IPS-20b (cell line): ENCODE data around the gene BRD7.

ENCODE experiments used
- H3K27ac ChIP-seq: one replicate; pipeline ENCODE4 v1.5.1; 2013; ENCODE audit warnings: low read length
- H3K27me3 ChIP-seq: 2 replicates; pipeline ENCODE4 v1.6.1; 2013; ENCODE audit warnings: mild to moderate bottlenecking, low read length, inconsistent platforms; ENCODE audit not compliant: insufficient read depth
- H3K36me3 ChIP-seq: 2 replicates; pipeline ENCODE4 v1.6.1; 2013; ENCODE audit warnings: low read depth, mild to moderate bottlenecking, inconsistent platforms, low read length, moderate library complexity; ENCODE audit not compliant: insufficient read depth
- H3K4me1 ChIP-seq: 2 replicates; pipeline ENCODE4 v1.6.1; 2013; ENCODE audit warnings: mild to moderate bottlenecking, control low read depth, inconsistent platforms, low read length, moderate library complexity; ENCODE audit not compliant: insufficient read depth
- H3K4me3 ChIP-seq: 2 replicates; pipeline ENCODE4 v1.5.1; 2013; ENCODE audit warnings: mild to moderate bottlenecking, low read length, inconsistent platforms
- H3K9ac ChIP-seq: 2 replicates; pipeline ENCODE4 v1.6.1; 2013; ENCODE audit warnings: low read depth, mild to moderate bottlenecking, inconsistent platforms, low read length, moderate library complexity
- H3K9me3 ChIP-seq: 2 replicates; pipeline ENCODE4 v1.6.1; 2013; ENCODE audit warnings: mild to moderate bottlenecking, low read depth, low read length, inconsistent platforms; ENCODE audit not compliant: insufficient read depth

BRD7 gene

DNA sequence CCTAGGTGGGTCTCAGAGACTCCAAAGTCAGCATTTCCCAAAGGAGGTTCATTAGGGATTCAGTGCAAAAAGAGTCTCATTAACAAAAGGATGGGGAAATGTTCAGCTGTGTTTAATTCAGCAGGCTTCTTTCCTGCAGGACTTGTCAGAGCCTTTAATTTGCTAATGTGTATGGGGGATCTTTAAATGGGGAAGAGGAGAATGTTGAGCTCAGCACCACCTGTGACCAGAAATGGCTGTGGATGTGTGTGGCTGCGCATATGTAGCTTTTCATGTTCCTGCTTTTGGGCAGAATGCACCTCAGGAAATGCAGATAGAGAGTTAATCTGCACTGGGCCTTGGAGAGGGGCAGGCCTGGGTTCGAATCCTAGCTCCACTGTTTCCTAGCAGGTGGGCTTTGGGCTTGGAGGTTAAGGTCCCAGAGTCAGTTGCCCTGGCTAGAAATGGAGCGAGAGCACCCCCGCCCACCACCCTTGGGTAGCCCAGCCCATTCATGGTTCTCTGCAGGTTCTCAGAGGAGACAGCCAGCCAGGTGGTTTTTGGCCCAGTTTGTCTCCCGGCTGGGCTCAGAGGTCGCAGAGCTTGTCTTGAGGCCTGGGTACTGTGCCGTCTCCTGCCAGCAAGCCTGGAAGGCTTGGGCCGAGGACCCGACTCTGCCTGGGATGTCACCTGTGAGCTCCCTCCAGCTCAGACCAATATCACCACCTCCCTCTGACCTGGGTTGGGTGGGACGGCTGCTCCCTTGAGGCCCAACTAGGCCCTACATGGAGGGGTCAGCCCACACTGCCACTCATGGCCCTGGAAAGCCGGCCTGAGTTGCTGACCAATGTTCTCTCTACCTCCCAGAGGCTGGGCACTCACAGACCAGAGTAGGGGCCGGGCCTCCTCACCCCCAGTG is 93.1 kb downstream of the BRD7 start:
- Histone ChIP-seq H3K4me3 (no peak overlapping the region), H3K9me3 (peaks cover 3% of the 10 kb centered on the region; the same call in 1 of the 2 replicates), H3K9ac (no peak overlapping the region), H3K4me1 (no peaks in the 10 kb centered on the region), H3K36me3 (no peaks in the 10 kb centered on the region), H3K27me3 (no peaks in the 10 kb centered on the region), H3K27ac (no peak overlapping the region)

DNA sequence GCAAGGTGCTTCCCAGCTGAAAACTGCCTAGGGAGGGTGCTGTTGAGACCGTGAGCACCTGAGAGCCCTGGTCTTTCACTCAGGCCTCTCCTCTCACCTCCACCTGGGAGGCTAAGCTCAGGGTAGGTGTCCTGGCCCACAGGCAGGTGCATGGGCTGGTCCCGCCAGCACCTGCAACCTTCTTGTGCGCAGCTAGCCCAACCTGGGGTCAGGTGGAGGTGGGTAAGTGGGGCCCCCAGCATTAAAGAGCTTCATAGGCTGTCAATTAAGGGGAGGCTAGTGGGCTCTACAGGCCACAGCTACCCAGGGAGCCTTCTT is 93.7 kb downstream of the BRD7 start:
- H3K27ac ChIP-seq = no peak overlapping the region
- no peak overlapping the region for H3K9ac ChIP-seq
- no peaks in the 10 kb centered on the region for H3K27me3 ChIP-seq
- no peak overlapping the region for H3K4me3 ChIP-seq
- H3K9me3 ChIP-seq = peaks cover 3% of the 10 kb centered on the region; the same call in 1 of the 2 replicates
- no peaks in the 10 kb centered on the region for H3K4me1 ChIP-seq
- H3K36me3 ChIP-seq = no peaks in the 10 kb centered on the region

DNA sequence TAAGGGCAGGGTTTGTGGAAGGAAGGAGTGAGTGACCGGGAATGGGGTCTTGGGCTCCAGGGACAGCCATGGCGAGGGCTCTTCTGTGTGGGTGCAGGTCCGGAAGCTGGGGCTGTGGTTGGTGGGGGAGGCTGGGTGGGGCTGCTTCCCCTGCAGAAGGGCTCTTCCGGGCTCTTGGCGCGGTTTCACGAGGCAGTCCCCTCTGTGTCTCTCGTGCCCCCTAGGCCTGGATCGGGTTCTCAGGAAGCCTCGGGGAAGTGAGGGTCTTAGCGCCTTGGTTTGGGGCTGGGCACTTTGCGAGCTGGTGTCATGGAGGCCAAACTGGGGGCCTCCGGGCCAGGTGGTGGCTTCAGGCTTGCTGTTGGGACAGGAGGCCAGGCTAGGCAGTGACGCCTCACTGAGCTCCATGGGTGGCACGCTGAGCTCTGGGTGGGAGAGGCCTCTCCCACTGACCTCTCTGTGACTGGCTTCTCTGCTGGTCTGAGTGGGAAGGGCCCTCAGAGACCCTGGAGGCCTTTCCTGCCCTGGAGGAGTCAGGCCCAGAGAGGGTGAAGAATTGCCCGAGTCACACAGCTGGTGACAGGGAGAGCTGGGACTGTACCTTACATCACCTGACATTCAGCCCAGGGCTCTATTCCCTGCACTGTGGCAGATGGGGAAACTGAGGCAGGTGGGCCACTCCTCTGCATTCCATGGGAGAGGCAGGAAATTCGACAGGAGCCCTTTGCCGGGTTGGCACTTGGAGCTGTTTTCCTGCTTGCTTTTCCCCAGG is 94.3 kb downstream of the BRD7 start:
- H3K9me3 ChIP-seq = peaks cover 3% of the 10 kb centered on the region; the same call in 1 of the 2 replicates
- H3K27ac ChIP-seq = no peak overlapping the region
- H3K36me3 ChIP-seq = no peaks in the 10 kb centered on the region
- no peak overlapping the region for H3K9ac ChIP-seq
- no peaks in the 10 kb centered on the region for H3K4me1 ChIP-seq
- H3K4me3 ChIP-seq = no peak overlapping the region
- no peaks in the 10 kb centered on the region for H3K27me3 ChIP-seq

DNA sequence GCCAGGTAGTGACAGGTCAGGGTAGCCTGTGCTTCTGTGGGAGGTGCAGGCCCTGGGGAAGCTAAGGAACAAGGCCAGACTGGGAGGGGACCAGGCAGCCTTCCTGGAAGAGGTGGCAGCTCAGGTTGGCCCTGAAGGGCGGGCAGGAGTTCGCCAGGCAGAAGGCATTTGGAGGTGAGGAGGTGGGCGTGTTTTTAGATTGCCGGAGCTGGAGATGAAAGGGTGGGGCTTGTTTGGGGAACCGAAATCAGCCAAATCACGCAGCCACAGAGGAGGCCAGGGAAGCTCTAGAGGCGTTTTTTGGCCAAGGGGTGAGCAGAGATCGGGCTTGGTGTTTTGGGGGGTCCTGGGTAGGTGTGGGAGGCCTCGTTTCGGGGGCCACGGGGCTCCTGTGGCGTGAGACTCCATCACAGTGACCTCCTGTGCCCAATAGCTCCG is 94.9 kb downstream of the BRD7 start:
- peaks cover 3% of the 10 kb centered on the region; the same call in 1 of the 2 replicates for H3K9me3 ChIP-seq
- no peaks in the 10 kb centered on the region for H3K27me3 ChIP-seq
- no peak overlapping the region for H3K9ac ChIP-seq
- no peak overlapping the region for H3K4me3 ChIP-seq
- no peak overlapping the region for H3K27ac ChIP-seq
- no peaks in the 10 kb centered on the region for H3K36me3 ChIP-seq
- no peaks in the 10 kb centered on the region for H3K4me1 ChIP-seq

DNA sequence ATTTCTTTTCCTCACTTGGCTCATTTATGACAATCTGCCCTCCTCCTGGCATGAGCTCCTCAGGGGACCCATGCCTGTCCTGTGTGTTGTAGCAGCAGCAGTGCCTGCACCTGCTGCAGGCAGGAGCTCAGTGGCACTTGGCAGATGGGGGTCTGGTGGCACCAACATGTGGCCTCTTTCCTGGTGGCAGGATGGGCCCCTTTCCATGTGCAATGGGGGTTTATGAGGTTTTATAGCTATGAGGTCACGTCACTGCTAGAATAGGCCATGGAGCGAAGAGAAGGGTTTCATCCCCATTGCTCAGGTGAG is 95.5 kb downstream of the BRD7 start:
- Histone ChIP-seq H3K9me3 (0 out of 2 replicates have a peak, but pooled peaks cover under 1% of the 10 kb centered on the region), H3K27me3 (no peaks in the 10 kb centered on the region), H3K27ac (no peak overlapping the region), H3K9ac (no peak overlapping the region), H3K4me3 (no peak overlapping the region), H3K36me3 (no peaks in the 10 kb centered on the region), H3K4me1 (no peaks in the 10 kb centered on the region)

DNA sequence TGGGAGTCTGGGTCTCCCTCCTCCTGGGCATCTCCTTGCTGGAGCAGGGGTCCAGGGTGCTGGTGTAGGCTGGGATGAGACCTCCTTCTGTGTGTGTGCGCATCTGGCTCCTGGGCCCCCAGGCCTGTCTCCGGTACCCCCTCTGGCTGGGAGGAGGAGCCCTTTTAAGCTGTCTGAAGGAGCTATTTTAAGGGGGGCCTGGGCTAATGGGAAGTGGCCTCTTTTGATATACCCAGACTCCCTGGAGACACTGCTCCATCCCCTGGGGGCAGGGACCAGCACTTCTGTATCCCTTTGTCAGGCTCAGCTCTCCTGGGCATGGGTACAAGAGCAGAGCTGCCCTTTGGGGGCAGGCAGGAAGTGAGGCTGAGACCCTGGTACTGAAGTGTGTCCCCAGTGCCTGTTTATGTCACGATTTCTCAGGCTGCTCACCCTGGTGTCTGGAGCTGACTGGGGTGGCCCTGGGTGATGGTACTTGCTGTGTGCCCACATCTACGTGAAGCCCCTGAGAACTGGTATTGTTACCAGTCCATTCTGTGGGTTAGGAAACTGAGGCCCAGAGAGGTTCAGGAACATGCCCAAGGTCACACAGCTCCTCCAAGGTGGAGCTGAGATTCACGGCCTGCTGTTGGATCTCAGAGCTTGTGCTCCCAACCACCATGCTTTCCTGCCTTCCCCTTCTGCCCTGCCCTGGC is 96.0 kb downstream of the BRD7 start:
- H3K9ac ChIP-seq = no peak overlapping the region; the same call in 1 of the 2 replicates
- H3K9me3 ChIP-seq = no peaks in the 10 kb centered on the region
- no peaks in the 10 kb centered on the region for H3K27me3 ChIP-seq
- H3K4me1 ChIP-seq = no peaks in the 10 kb centered on the region
- no peak overlapping the region for H3K27ac ChIP-seq
- H3K36me3 ChIP-seq = no peaks in the 10 kb centered on the region
- no peak overlapping the region for H3K4me3 ChIP-seq

DNA sequence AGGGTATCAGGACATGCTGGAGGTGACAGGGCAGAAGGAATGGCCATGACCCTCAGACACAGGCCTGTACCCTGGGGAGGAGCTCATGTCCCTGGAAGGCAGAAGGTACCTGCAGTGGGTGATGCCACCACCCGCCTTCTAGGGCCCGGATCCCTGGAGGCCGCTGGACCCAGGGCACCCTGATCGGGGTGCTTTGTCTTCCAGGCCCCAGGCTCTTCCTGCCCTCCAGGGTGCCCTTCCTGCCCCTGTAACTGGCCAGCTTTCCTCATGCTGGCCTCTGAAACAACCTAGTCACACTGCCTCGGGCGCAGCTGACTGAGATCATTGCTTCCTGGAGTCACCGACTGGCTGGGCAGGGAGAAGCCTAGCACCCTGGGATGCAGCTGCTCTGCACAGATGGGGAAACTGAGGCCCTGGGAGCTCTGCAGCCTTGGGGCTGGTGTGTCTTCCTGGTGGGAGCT is 96.6 kb downstream of the BRD7 start:
- Histone ChIP-seq H3K4me3 (no peak overlapping the region), H3K9ac (no peak overlapping the region), H3K27ac (no peak overlapping the region), H3K9me3 (no peaks in the 10 kb centered on the region), H3K4me1 (no peaks in the 10 kb centered on the region), H3K27me3 (no peaks in the 10 kb centered on the region), H3K36me3 (no peaks in the 10 kb centered on the region)

DNA sequence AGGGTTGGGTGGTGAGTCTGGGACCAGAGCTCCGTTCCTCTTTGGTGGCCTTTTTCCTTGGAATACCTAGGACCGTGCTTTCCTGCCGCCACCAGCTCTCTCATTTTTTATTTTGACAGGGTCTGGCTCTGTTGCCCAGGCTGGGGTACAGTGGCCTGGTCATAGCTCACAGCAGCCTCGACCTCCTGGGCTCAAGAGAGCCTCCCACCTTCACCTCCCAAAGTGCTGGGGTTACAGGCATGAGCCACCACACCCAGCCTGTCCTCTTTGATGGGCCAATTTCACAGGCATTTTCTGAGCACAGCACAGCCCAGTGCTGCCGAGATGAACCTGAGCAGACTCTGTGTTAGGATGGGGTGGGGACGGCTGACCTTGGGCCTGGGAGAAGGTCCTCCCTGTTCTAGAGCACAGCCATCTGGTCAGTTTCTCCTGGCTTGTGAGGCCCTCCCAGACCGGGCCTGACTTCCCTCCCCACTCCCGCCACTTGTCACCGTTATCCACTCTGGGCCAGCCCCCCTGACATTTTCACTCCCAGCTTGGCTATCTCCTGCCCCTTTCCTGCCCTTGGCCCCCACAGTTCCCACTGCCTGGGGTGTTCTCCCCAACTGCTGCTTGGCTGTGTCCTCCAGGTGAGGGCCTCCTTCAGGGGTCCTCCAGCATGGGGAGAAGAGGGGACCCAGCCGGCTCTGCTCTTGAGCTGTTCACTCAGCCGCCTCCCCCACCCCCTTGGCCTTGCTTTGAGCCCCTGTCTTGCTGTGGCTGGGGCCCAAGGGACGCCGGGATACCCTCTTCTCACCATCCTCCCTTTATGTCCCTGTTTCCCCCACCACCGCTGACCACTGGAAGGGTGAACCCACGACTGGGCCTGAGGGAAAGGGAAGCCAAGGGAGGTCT is 97.4 kb downstream of the BRD7 start:
- Histone ChIP-seq H3K27me3 (no peaks in the 10 kb centered on the region), H3K27ac (no peak overlapping the region), H3K4me1 (peaks cover 5% of the 10 kb centered on the region; the same call in 1 of the 2 replicates), H3K4me3 (no peak overlapping the region), H3K36me3 (no peaks in the 10 kb centered on the region), H3K9me3 (no peaks in the 10 kb centered on the region), H3K9ac (no peak overlapping the region)

DNA sequence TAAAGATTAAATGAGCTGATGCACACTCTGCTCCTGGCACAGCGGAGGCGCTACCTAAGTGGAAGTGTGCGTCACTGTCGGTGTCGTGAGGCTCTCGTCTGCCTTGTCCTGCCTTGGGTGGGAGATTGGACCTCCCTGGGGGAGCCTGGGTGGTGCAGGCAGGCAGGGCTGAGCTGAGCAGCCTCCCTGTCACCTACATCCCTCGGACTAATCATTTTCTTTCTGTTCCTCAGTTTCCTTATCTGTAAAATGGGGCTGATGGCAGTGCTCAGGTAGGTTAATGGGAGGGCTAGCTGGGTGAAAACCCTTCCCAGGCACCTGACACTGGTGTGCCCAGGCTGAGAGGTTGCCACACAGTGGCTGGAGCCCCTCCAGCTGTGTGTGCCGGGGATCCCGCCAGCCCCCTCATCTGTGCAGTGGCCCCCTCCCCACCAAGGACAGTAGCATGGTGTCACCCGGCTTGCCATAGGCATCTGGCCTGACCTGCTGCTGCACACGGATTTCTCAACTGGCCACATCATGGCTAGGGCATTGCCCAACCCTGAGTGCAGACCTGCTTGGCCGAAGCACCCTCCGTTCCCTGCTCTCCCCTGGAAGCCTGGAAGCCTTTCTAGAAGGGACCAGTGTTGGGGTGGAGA is 98.2 kb downstream of the BRD7 start:
- Histone ChIP-seq H3K27ac (no peak overlapping the region), H3K4me3 (no peak overlapping the region), H3K27me3 (no peaks in the 10 kb centered on the region), H3K9me3 (no peaks in the 10 kb centered on the region), H3K9ac (no peak overlapping the region), H3K36me3 (no peaks in the 10 kb centered on the region), H3K4me1 (peaks cover 5% of the 10 kb centered on the region; the same call in 1 of the 2 replicates)

DNA sequence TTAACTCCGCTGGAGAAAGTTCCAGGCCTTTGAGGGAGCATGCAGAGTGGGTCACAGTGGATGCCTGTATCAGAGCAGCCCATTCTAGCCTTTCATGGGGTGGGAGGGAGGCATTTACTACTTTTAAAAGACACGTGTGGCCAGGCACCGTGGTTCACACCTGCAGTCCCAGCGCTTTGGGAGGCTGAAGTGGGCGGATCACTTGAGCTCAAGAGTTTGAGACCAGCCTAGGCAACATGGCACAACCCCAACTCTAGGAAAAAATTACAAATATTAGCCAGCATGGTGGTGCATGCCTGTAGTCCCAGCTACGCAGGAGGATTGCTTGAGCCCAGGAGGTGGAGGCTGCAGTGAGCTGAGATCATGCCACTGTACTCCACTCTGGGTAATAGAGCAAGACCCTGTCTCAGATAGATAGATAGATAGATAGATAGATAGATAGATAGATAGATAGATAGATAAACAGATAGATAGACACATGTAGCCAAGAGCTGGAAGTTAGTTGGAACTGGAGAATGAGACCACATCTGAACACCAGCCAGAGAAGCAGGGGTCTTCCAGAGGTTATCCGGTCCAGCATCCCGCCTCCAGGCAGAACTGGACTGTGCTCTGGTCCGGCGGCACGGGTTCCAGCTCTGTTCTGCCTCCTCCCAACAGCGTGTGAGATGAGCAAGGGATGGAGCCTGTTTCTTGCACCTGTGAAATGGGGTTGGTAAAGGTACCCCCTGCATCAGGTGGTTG is 98.8 kb downstream of the BRD7 start:
- Histone ChIP-seq H3K9ac (no peak overlapping the region), H3K4me1 (peaks cover 5% of the 10 kb centered on the region; the same call in 1 of the 2 replicates), H3K4me3 (no peak overlapping the region), H3K27me3 (no peaks in the 10 kb centered on the region), H3K9me3 (no peaks in the 10 kb centered on the region), H3K27ac (no peak overlapping the region), H3K36me3 (no peaks in the 10 kb centered on the region)
